Mesendoderm (in vitro differentiated cells): ENCODE data around the gene LARP4.
A peak's percentile ranks its signal among the peaks of the same experiment; 100 is the strongest.
"Not testable (repeated sequence)": the region's sequence is repeated elsewhere in the genome, so short reads cannot be mapped to it uniquely, and the experiment has no call there.

ENCODE experiments used
- DNase-seq: peaks from one replicate; pipeline ENCODE4 v3.0.0; 2013
- H2AK5ac ChIP-seq: 2 replicates; pipeline ENCODE4 v1.6.1; 2013; ENCODE audit warnings: low read length, inconsistent platforms
- H2BK120ac ChIP-seq: 2 replicates; pipeline ENCODE4 v1.6.1; 2013; ENCODE audit warnings: low read depth, mild to moderate bottlenecking, low read length, moderate library complexity, mixed read lengths
- H2BK15ac ChIP-seq: replicated peaks from 2 replicates; pipeline ENCODE4 v1.6.1; 2013; ENCODE audit warnings: low read depth, mild to moderate bottlenecking, moderate library complexity
- H2BK5ac ChIP-seq: 2 replicates; pipeline ENCODE4 v1.6.1; 2013; ENCODE audit warnings: low read length, inconsistent platforms
- H3K18ac ChIP-seq: 2 replicates; pipeline ENCODE4 v1.6.1; 2013; ENCODE audit warnings: mild to moderate bottlenecking, low read length, mixed read lengths
- H3K23ac ChIP-seq: one replicate; pipeline ENCODE4 v1.6.1; 2013; ENCODE audit warnings: low read length
- H3K27ac ChIP-seq: 2 replicates; pipeline ENCODE4 v1.5.1; 2013; ENCODE audit warnings: low read depth, mild to moderate bottlenecking, inconsistent platforms, low read length, moderate library complexity
- H3K27me3 ChIP-seq: 2 replicates; pipeline ENCODE4 v1.6.1; 2013; ENCODE audit warnings: low read length, control low read depth, mild to moderate bottlenecking, inconsistent platforms; ENCODE audit not compliant: insufficient read depth, poor library complexity
- H3K36me3 ChIP-seq: 2 replicates; pipeline ENCODE4 v1.6.1; 2013; ENCODE audit warnings: low read length, inconsistent platforms; ENCODE audit not compliant: control insufficient read depth, insufficient read depth
- H3K4ac ChIP-seq: one replicate; pipeline ENCODE4 v1.6.1; 2013; ENCODE audit warnings: low read depth, mild to moderate bottlenecking, low read length, moderate library complexity
- H3K4me1 ChIP-seq: 2 replicates; pipeline ENCODE4 v1.6.1; 2013; ENCODE audit warnings: low read depth, low read length, inconsistent platforms; ENCODE audit not compliant: control insufficient read depth
- H3K4me2 ChIP-seq: 2 replicates; pipeline ENCODE4 v1.6.1; 2013; ENCODE audit warnings: low read length
- H3K4me3 ChIP-seq: 2 replicates; pipeline ENCODE4 v1.5.1; 2013; ENCODE audit warnings: mild to moderate bottlenecking, low read length
- H3K56ac ChIP-seq: one replicate; pipeline ENCODE4 v1.6.1; 2013; ENCODE audit warnings: low read length
- H3K79me1 ChIP-seq: 2 replicates; pipeline ENCODE4 v1.6.1; 2013; ENCODE audit warnings: low read length, inconsistent platforms
- H3K79me2 ChIP-seq: 2 replicates; pipeline ENCODE4 v1.6.1; 2013; ENCODE audit warnings: mild to moderate bottlenecking, low read length; ENCODE audit not compliant: control insufficient read depth, insufficient read depth
- H3K9ac ChIP-seq: 2 replicates; pipeline ENCODE4 v1.6.1; 2013; ENCODE audit warnings: low read length, inconsistent platforms
- H4K5ac ChIP-seq: one replicate; pipeline ENCODE4 v1.6.1; 2013; ENCODE audit warnings: low read length
- H4K8ac ChIP-seq: one replicate; pipeline ENCODE4 v1.6.1; 2013; ENCODE audit warnings: low read depth, mild to moderate bottlenecking, control low read depth, low read length, moderate library complexity
- WGBS: extraction: QIAGEN DNeasy Blood & Tissue Kit; methylation state at CpG from one replicate; pipeline ENCODE4 v1.1.7; 2013; ENCODE audit warnings: low lambda C conversion rate, missing lambda C conversion rate; ENCODE audit not compliant: insufficient coverage; ENCODE audit errors: extremely low coverage; 5-methylcytosine and 5-hydroxymethylcytosine counted together

The LARP4 gene

DNA sequence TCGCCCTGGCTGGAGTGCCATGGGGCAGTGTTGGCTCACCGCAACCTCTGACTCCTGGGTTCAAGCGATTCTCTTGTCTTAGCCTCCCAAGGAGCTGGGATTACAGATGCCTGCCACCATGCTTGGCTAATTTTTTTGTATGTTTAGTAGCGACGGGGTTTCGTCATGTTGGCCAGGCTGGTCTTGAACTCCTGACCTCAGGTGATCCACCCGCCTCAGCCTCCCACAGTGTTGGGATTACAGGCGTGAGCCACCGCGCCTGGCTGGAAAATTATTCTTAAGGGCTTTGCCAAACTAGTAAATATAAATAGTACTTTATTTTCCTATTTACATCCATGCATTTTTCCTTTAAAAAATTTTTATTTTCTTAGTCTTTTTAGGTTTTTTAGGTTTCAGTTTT, 22.2 kb downstream of the LARP4 start:
- not testable (repeated sequence) for H4K8ac ChIP-seq, H4K5ac ChIP-seq, DNase-seq, H3K9ac ChIP-seq, H3K56ac ChIP-seq, H2AK5ac ChIP-seq, H3K4me3 ChIP-seq, H3K79me1 ChIP-seq, H3K27me3 ChIP-seq, H2BK120ac ChIP-seq, H3K4ac ChIP-seq, H3K27ac ChIP-seq, H3K4me1 ChIP-seq, H3K36me3 ChIP-seq, H3K18ac ChIP-seq, H2BK5ac ChIP-seq, H2BK15ac ChIP-seq, H3K23ac ChIP-seq, H3K4me2 ChIP-seq
- H3K79me2 ChIP-seq = peaks cover 51% of the 10 kb centered on the region
- no CpG with 5 or more reads among the region's 10 CpGs for WGBS

DNA sequence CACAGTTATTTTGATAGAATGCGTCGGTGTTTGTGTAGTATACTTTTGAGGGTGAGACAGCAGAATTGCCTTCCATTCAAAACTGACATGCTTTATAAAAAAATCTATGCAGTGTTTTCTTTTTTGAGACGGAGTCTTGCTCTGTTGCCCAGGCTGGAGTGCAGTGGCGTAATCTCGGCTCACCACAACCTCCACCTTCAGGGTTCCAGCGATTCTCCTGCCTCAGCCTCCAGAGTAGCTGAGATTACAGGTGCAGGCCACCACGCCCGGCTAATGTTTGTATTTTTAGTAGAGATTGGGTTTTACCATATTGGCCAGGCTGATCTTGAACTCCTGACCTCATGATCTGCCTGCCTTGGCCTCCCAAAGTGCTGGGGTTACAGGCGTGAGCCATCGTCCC, 22.7 kb downstream of the LARP4 start:
- not testable (repeated sequence) for H3K27me3 ChIP-seq, H3K56ac ChIP-seq, H3K18ac ChIP-seq, H2BK15ac ChIP-seq, H3K27ac ChIP-seq, H3K4me1 ChIP-seq, H3K4me3 ChIP-seq, H3K23ac ChIP-seq, H3K79me1 ChIP-seq, H3K36me3 ChIP-seq, H3K9ac ChIP-seq, DNase-seq, H4K8ac ChIP-seq, H3K4me2 ChIP-seq, H2BK120ac ChIP-seq, H2BK5ac ChIP-seq, H3K4ac ChIP-seq, H2AK5ac ChIP-seq, H4K5ac ChIP-seq
- peaks cover 48% of the 10 kb centered on the region for H3K79me2 ChIP-seq
- no CpG with 5 or more reads among the region's 10 CpGs for WGBS

DNA sequence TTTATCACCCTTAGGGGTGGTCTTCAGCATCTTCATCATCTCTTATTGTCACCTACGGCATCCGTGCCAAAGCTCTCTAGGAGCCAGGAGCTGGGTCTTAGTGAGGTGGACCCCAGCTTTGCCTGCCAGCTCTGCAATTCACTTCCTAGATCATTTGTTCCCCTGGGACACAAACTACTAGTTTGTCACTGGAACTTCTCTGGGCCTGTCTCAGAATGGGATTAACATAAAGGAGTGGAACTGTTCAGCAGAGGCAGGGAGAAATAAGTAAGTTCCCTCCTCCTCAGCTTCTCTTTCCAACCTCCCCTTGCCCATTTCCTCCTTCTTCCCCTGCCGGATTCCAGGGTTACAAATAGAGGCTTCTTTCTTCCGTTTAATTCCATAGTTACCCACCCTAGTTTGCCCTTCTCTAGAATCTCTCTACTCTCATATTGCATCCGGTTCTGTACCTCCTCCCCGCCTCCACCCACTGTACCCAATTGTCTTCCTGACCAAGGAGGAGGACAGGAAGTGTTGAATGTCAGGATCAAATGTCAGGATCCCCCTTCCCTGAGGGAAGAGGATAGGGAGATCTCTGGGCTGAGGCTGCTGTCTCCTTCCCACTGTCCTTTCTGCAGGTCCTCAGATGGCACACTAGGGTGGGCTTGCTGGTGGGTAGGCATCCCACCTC, 25.0 kb downstream of the LARP4 start:
- peak; percentile 81 for DNase-seq
- Histone ChIP-seq H2BK15ac (no peak overlapping the region), H2BK120ac (no peak overlapping the region), H3K79me2 (peaks cover 33% of the 10 kb centered on the region), H3K4me2 (no peak overlapping the region), H4K5ac (no peak overlapping the region), H4K8ac (no peak overlapping the region), H3K9ac (no peak overlapping the region), H3K4ac (no peak overlapping the region), H3K79me1 (peaks cover 6% of the 10 kb centered on the region), H2BK5ac (no peak overlapping the region), H3K4me3 (no peak overlapping the region), H3K56ac (no peak overlapping the region), H2AK5ac (no peak overlapping the region), H3K36me3 (peaks cover 2% of the 10 kb centered on the region), H3K27me3 (no peaks in the 10 kb centered on the region), H3K4me1 (peaks cover 9% of the 10 kb centered on the region), H3K23ac (no peak overlapping the region), H3K27ac (no peak overlapping the region), H3K18ac (no peak overlapping the region)
- WGBS = no CpG with 5 or more reads among the region's 6 CpGs

DNA sequence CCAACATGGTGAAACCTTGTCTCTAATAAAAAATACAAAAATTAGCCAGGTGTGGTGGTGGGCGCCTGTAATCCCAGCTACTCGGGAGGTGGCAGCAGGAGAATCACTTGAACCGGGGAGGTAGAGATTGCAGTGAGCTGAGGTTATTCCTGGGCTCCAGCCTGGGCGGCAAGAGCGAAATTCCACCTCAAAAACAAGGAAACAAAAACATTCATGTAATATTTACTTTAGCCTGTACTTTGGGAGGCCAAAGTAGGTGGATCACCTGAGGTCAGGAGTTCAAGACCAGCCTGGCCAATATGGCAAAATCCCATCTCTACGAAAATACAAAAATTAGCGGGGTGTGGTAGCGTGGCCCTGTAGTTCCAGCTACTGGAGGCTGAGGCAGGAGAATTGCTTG, 31.0 kb downstream of the LARP4 start:
- H4K5ac ChIP-seq, H3K36me3 ChIP-seq, H2BK120ac ChIP-seq, H3K27me3 ChIP-seq, H2BK15ac ChIP-seq, H3K23ac ChIP-seq, H3K27ac ChIP-seq, H2AK5ac ChIP-seq, H2BK5ac ChIP-seq, H3K4me1 ChIP-seq, H3K18ac ChIP-seq, H3K79me2 ChIP-seq, H3K9ac ChIP-seq, H3K56ac ChIP-seq, DNase-seq, H3K4me3 ChIP-seq, H3K4ac ChIP-seq, H3K79me1 ChIP-seq, H3K4me2 ChIP-seq, H4K8ac ChIP-seq: not testable (repeated sequence)
- WGBS = no CpG with 5 or more reads among the region's 8 CpGs

DNA sequence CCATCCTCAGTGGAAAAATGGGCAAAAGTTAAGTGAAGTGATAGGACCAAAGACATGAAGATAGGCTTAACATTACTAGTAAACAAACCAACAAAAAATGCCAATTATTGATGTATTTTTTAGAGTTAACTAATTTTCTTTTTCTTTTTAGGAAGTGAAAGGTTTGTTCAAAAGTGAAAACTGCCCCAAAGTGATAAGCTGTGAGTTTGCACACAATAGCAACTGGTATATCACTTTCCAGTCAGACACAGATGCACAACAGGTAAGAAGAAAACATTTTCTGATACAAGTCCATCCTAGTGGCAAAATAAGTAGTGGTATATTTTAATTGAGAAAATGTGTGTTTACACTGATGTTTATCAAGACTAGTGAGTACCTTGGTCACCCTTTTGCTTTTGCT, 39.6 kb downstream of the LARP4 start:
- H3K23ac ChIP-seq = no peak overlapping the region
- no peak overlapping the region for H3K9ac ChIP-seq
- H2BK15ac ChIP-seq = no peak overlapping the region
- H3K36me3 ChIP-seq = no peaks in the 10 kb centered on the region
- no peak overlapping the region for H3K4me2 ChIP-seq
- H4K8ac ChIP-seq = no peak overlapping the region
- no peak overlapping the region for H2BK5ac ChIP-seq
- H3K4me3 ChIP-seq = no peak overlapping the region
- H3K4ac ChIP-seq = no peak overlapping the region
- no peak overlapping the region for H3K56ac ChIP-seq
- H3K79me2 ChIP-seq = no peaks in the 10 kb centered on the region
- no peaks in the 10 kb centered on the region for H3K27me3 ChIP-seq
- H3K18ac ChIP-seq = no peak overlapping the region
- H2AK5ac ChIP-seq = no peak overlapping the region
- H2BK120ac ChIP-seq = no peak overlapping the region
- H3K79me1 ChIP-seq = no peaks in the 10 kb centered on the region
- no peak for DNase-seq
- no peaks in the 10 kb centered on the region for H3K4me1 ChIP-seq
- no peak overlapping the region for H4K5ac ChIP-seq
- no peak overlapping the region for H3K27ac ChIP-seq

DNA sequence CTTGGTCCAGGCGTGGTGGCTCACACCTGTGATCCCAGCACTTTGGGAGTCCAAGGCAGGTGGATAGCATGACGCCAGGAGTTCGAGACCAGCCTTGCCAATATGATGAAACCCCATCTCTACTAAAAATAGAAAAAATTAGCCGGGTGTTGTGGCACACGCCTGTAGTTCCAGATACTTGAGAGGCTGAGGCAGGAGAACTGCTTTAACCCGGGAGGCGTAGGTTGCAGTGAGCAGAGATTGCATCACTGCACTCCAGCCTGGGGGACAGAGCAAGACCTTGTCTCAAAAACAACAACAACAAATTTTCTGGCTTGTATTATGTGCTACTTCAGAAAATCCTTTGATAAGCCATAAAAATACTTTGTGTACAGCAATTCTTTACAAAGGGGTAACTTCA, 41.1 kb downstream of the LARP4 start:
- no peak overlapping the region for H4K8ac ChIP-seq
- no peak overlapping the region for H3K4ac ChIP-seq
- no peak overlapping the region for H3K27ac ChIP-seq
- H2BK120ac ChIP-seq = no peak overlapping the region
- no peak overlapping the region for H4K5ac ChIP-seq
- H3K4me3 ChIP-seq = no peak overlapping the region
- no peak overlapping the region for H3K23ac ChIP-seq
- no peaks in the 10 kb centered on the region for H3K79me2 ChIP-seq
- H3K4me1 ChIP-seq = no peaks in the 10 kb centered on the region
- no peak overlapping the region for H2AK5ac ChIP-seq
- no peak overlapping the region for H3K4me2 ChIP-seq
- H3K9ac ChIP-seq = no peak overlapping the region
- H3K56ac ChIP-seq = no peak overlapping the region
- H3K36me3 ChIP-seq = no peaks in the 10 kb centered on the region
- WGBS = no CpG with 5 or more reads among the region's 7 CpGs
- H3K27me3 ChIP-seq = no peaks in the 10 kb centered on the region
- no peak overlapping the region for H2BK15ac ChIP-seq
- no peaks in the 10 kb centered on the region for H3K79me1 ChIP-seq
- no peak overlapping the region for H3K18ac ChIP-seq
- no peak for DNase-seq
- H2BK5ac ChIP-seq = no peak overlapping the region
